ENCODE results near the gene TMPRSS12. TPM values are rescaled to one million over a fixed set of nuclear protein-coding genes. Genes with fewer than 3 reads are reported as not detected.
"Not testable (repeated sequence)": the region's sequence is repeated elsewhere in the genome, so short reads cannot be mapped to it uniquely, and the experiment has no call there.

TMPRSS12 gene
- polyA plus RNA-seq, 1 experiment, result not detected

GRCh38 chr12:50841716-50842531 is 802 bp upstream of the TMPRSS12 start:
- ChIA-PET CTCF (no interaction called here), POLR2A (no interaction called here)
- Histone ChIP-seq H3K27me3 (ENCODE audit: control insufficient read depth, insufficient read depth, low read length) (peaks cover 4% of the 10 kb centered on the region), H3K4me3 (ENCODE audit: low read depth, low read length) (no peak overlapping the region), H3K9me3 (ENCODE audit: control insufficient read depth, insufficient read depth, low read length) (peaks cover 10% of the 10 kb centered on the region), H3K27ac (ENCODE audit: low read depth, low read length) (no peak overlapping the region)
- DNase-seq (ENCODE audit: low read depth, low spot score), result no peak
- no peak for TF ChIP-seq CTCF (IDR thresholded peaks at IDR 0.05; ENCODE audit: low read depth, low read length)

GRCh38 chr12:50845021-50845647 is 2.4 kb downstream of the TMPRSS12 start:
- TF ChIP-seq CTCF (IDR thresholded peaks at IDR 0.05; ENCODE audit: low read depth, low read length), result no peak
- no peak overlapping the region for H3K27ac ChIP-seq (ENCODE audit: low read depth, low read length)
- no peak overlapping the region for H3K4me3 ChIP-seq (ENCODE audit: low read depth, low read length)
- POLR2A ChIA-PET, result no interaction called here
- CTCF ChIA-PET, result interaction anchor here (1.1 to 1.6 kb wide), 2 partner anchors 20 to 80 kb away, joined by 4 to 5 read pairs; no protein-coding TSS in a partner anchor
- no peak for DNase-seq (ENCODE audit: low read depth, low spot score)
- H3K9me3 ChIP-seq (ENCODE audit: control insufficient read depth, insufficient read depth, low read length), result peaks cover 10% of the 10 kb centered on the region
- peaks cover 4% of the 10 kb centered on the region for H3K27me3 ChIP-seq (ENCODE audit: control insufficient read depth, insufficient read depth, low read length)

GRCh38 chr12:50848963-50849362 is 6.2 kb downstream of the TMPRSS12 start:
- no peak overlapping the region for H3K4me3 ChIP-seq (ENCODE audit: low read depth, low read length)
- no peak overlapping the region for H3K27ac ChIP-seq (ENCODE audit: low read depth, low read length)
- H3K27me3 ChIP-seq (ENCODE audit: control insufficient read depth, insufficient read depth, low read length), result peaks cover 5% of the 10 kb centered on the region
- no peak for DNase-seq (ENCODE audit: low read depth, low spot score)
- no peaks in the 10 kb centered on the region for H3K9me3 ChIP-seq (ENCODE audit: control insufficient read depth, insufficient read depth, low read length)
- TF ChIP-seq CTCF (IDR thresholded peaks at IDR 0.05; ENCODE audit: low read depth, low read length), result no peak
- ChIA-PET CTCF (no interaction called here), POLR2A (no interaction called here)

GRCh38 chr12:50855218-50855617 is 12.5 kb downstream of the TMPRSS12 start:
- DNase-seq (ENCODE audit: low read depth, low spot score); H3K9me3 ChIP-seq (ENCODE audit: control insufficient read depth, insufficient read depth, low read length); H3K27ac ChIP-seq (ENCODE audit: low read depth, low read length); H3K27me3 ChIP-seq (ENCODE audit: control insufficient read depth, insufficient read depth, low read length); POLR2A ChIA-PET; H3K4me3 ChIP-seq (ENCODE audit: low read depth, low read length); CTCF ChIA-PET: not testable (repeated sequence)

- H3K4me3 ChIP-seq (ENCODE audit: low read depth, low read length); DNase-seq (ENCODE audit: low read depth, low spot score); H3K27ac ChIP-seq (ENCODE audit: low read depth, low read length); H3K9me3 ChIP-seq (ENCODE audit: control insufficient read depth, insufficient read depth, low read length); POLR2A ChIA-PET; H3K27me3 ChIP-seq (ENCODE audit: control insufficient read depth, insufficient read depth, low read length); CTCF ChIA-PET: not testable (repeated sequence)
Observed at GRCh38 chr12:50855679-50856078, 13.0 kb downstream of the TMPRSS12 start.
